Kidney epithelial cell (primary cell): Measurements from ENCODE around the gene C1orf50. TPM values are rescaled to one million over a fixed set of nuclear protein-coding genes. Genes with fewer than 3 reads are reported as not detected.

Experiments used
- DNase-seq: peaks from one replicate; pipeline ENCODE4 v3.0.0-alpha.2; 2010; ENCODE audit warnings: low read depth
- H3K27me3 ChIP-seq: 2 replicates; pipeline ENCODE4 v1.6.0; 2011; ENCODE audit warnings: low read length; ENCODE audit not compliant: control insufficient read depth, insufficient read depth
- H3K36me3 ChIP-seq: 2 replicates; pipeline ENCODE4 v1.5.1; 2011; ENCODE audit warnings: low read length; ENCODE audit not compliant: control insufficient read depth, insufficient read depth
- H3K4me3 ChIP-seq: 2 replicates; pipeline ENCODE4 v1.5.1; 2011; ENCODE audit warnings: low read depth, mild to moderate bottlenecking, control low read depth, low read length
- CTCF ChIP-seq: IDR thresholded peaks from 2 replicates; pipeline ENCODE4 v1.5.1; 2011; ENCODE audit warnings: mild to moderate bottlenecking, moderate library complexity, low read length, control low read depth, inconsistent platforms; ENCODE audit not compliant: insufficient read depth, poor library complexity, severe bottlenecking
- total RNA-seq: library from RNA; depleted of rRNA; stranded (reverse); fragments of >200 nt; gene quantifications from 2 replicates; pipeline ENCODE4 v1.2.3, GENCODE V29; 2015

Gene C1orf50
- total RNA-seq, 1 donor from 2014 or later = 4.6 TPM

GRCh38 chr1:42820813-42821212 is 53.8 kb downstream of the C1orf50 start:
- TF ChIP-seq CTCF = no peak
- Histone ChIP-seq H3K27me3 (no peaks in the 10 kb centered on the region), H3K4me3 (no peak overlapping the region), H3K36me3 (no peaks in the 10 kb centered on the region)
- DNase-seq = no peak

GRCh38 chr1:42821690-42822089 is 54.6 kb downstream of the C1orf50 start:
- Histone ChIP-seq H3K36me3 (no peaks in the 10 kb centered on the region), H3K27me3 (no peaks in the 10 kb centered on the region), H3K4me3 (no peak overlapping the region)
- no peak for DNase-seq
- TF ChIP-seq CTCF = no peak

GRCh38 chr1:42822800-42823392 is 55.8 kb downstream of the C1orf50 start:
- no peaks in the 10 kb centered on the region for H3K27me3 ChIP-seq
- TF ChIP-seq CTCF = no peak
- DNase-seq = no peak
- no peaks in the 10 kb centered on the region for H3K36me3 ChIP-seq
- no peak overlapping the region for H3K4me3 ChIP-seq

- no peaks in the 10 kb centered on the region for H3K27me3 ChIP-seq
- no peaks in the 10 kb centered on the region for H3K36me3 ChIP-seq
- no peak overlapping the region for H3K4me3 ChIP-seq
- no peak for TF ChIP-seq CTCF
- no peak for DNase-seq
Observed at GRCh38 chr1:42824481-42825035, 57.5 kb downstream of the C1orf50 start.

- TF ChIP-seq CTCF = no peak
- no peak for DNase-seq
- Histone ChIP-seq H3K27me3 (no peaks in the 10 kb centered on the region), H3K36me3 (no peaks in the 10 kb centered on the region), H3K4me3 (no peak overlapping the region)
Observed at GRCh38 chr1:42825036-42825851, 58.2 kb downstream of the C1orf50 start.

Other genes with a start within 250 kb of the C1orf50 start
- 33.1 and 43.7 TPM in 2 replicates for gene PPIH, start 108.8 kb upstream of the C1orf50 start, total RNA-seq
- 894 and 938 TPM in 2 replicates for gene YBX1, start 84.8 kb upstream of the C1orf50 start, total RNA-seq
- gene CLDN19, start 27.0 kb upstream of the C1orf50 start, total RNA-seq = 0.08 and 2.5 TPM in 2 replicates
- gene P3H1, start 221 bp upstream of the C1orf50 start, total RNA-seq = 51.7 and 61.5 TPM in 2 replicates
- 0.04 and 0.27 TPM in 2 replicates for gene TMEM269, start 17.7 kb downstream of the C1orf50 start, total RNA-seq
- 7.4 and 8.9 TPM in 2 replicates for gene ERMAP, start 49.9 kb downstream of the C1orf50 start, total RNA-seq
- gene SVBP, start 50.1 kb downstream of the C1orf50 start, total RNA-seq = 39.7 and 45.6 TPM in 2 replicates
- gene ZNF691, start 79.4 kb downstream of the C1orf50 start, total RNA-seq = 8.8 and 9.4 TPM in 2 replicates
- 573 and 1,021 TPM in 2 replicates for gene SLC2A1, start 191.6 kb downstream of the C1orf50 start, total RNA-seq